Kidney (tissue), 14 donors: Measurements from ENCODE around the gene UPK1B. TPM values are rescaled to one million over a fixed set of nuclear protein-coding genes. Genes with fewer than 3 reads are reported as not detected.

ENCODE experiments used
- DNase-seq, 5 donors: peaks; one replicate each; pipeline ENCODE4 v3.0.0-alpha.2; 2013 to 2020
- FAIRE-seq: peaks from 2 replicates; lab custom pipeline; 2012; peaks lifted over from hg19 to GRCh38; lab: Jason Lieb, UNC
- H3K27ac ChIP-seq, 2 donors: one replicate each; pipeline ENCODE4 v1.7.0; 2013; ENCODE audit warnings: low read depth in 2 of 2, low read length in 2 of 2, inconsistent platforms in 1 of 2
- H3K27me3 ChIP-seq: one replicate; pipeline ENCODE4 v1.7.1; 2013; ENCODE audit warnings: low read length, inconsistent platforms; ENCODE audit not compliant: control insufficient read depth, insufficient read depth
- H3K36me3 ChIP-seq, 3 donors: one replicate each; pipeline versions ENCODE4 v1.7.0 to v1.7.1; 2013; ENCODE audit warnings: low read length in 3 of 3, control low read depth in 1 of 3, inconsistent platforms in 1 of 3; ENCODE audit not compliant: insufficient read depth in 3 of 3, control insufficient read depth in 2 of 3
- H3K4me1 ChIP-seq, 3 donors: one replicate each; pipeline versions ENCODE4 v1.7.0 to v1.7.1; 2013; ENCODE audit warnings: low read length in 3 of 3, inconsistent platforms in 1 of 3, low read depth in 1 of 3; ENCODE audit not compliant: control insufficient read depth in 2 of 3, insufficient read depth in 2 of 3
- H3K4me3 ChIP-seq, 3 donors: one replicate each; pipeline versions ENCODE4 v1.7.0 to v1.8.1; 2013; ENCODE audit warnings: low read length in 3 of 3, control low read depth in 1 of 3, inconsistent platforms in 1 of 3
- H3K9ac ChIP-seq, 3 donors: one replicate each; pipeline versions ENCODE4 v1.7.0 to v1.7.1; 2013; ENCODE audit warnings: low read length in 3 of 3, control low read depth in 1 of 3, inconsistent platforms in 1 of 3
- H3K9me3 ChIP-seq, 3 donors: one replicate each; pipeline versions ENCODE4 v1.7.0 to v1.7.1; 2013; ENCODE audit warnings: low read length in 3 of 3, control low read depth in 1 of 3, inconsistent platforms in 1 of 3; ENCODE audit not compliant: control insufficient read depth in 2 of 3, insufficient read depth in 1 of 3
- CTCF ChIP-seq: IDR thresholded peaks from 3 replicates; pipeline ENCODE4 v1.5.1; 2012; ENCODE audit warnings: mild to moderate bottlenecking, moderate library complexity, borderline replicate concordance; ENCODE audit not compliant: insufficient read depth; ENCODE audit errors: extremely low read depth
- intact Hi-C: fragments of 100-400 bp; cut with DNase I; formaldehyde crosslinking; loops from one replicate; pipeline ENCODE4 v1.11.1; 2022
- polyA plus RNA-seq: library from polyadenylated mRNA; stranded (reverse); fragments of 350-450 nt; fragmentation: Illumina TruSeq; extraction: RNeasy Lipid Tissue Mini Kit (QIAGEN cat#74804); gene quantifications from one replicate; pipeline ENCODE4 v1.2.3, GENCODE V29; 2014; ENCODE audit warnings: low read depth, low replicate concordance; ENCODE audit not compliant: insufficient read depth
- total RNA-seq: library from RNA; stranded (reverse); fragmentation: NEBNext Ultra II Directional; extraction: Animal tissue kit (Norgen Biotek cat#: 25700); gene quantifications from one replicate; pipeline ENCODE4 v1.2.1, GENCODE V29; 2021
- donor health status: control.
- donor health status: control.
- donor health status: control.
- donor health status: control.
- donor health status: control.
- donor health status: DM: yes; HTN: yes; CAD: no.
- donor health status: Normal renal cell carcinoma (clear cell type).

The UPK1B gene
- total and polyA plus RNA-seq, 2 donors from 2014 or later, result 3.9 to 12.4 TPM

- no peak for FAIRE-seq
- intact Hi-C loops, result no loop called here
- TF ChIP-seq CTCF, result no peak
- peaks cover 5 to 66% (median 32%) of the 10 kb centered on the region in 3 donors for H3K36me3 ChIP-seq
- peaks cover 0 to 7% (median 2%) of the 10 kb centered on the region in 3 donors for H3K4me1 ChIP-seq
- DNase-seq, result no peak
- H3K27ac ChIP-seq, result peak overlapping the region in 1 of 2 donors; percentile 17
- no peaks in the 10 kb centered on the region for H3K9me3 ChIP-seq
- no peak overlapping the region for H3K4me3 ChIP-seq
- no peak overlapping the region for H3K9ac ChIP-seq
- no peaks in the 10 kb centered on the region for H3K27me3 ChIP-seq
Observed at GRCh38 chr3:119227070-119227850, 53.9 kb downstream of the UPK1B start.

GRCh38 chr3:119228373-119229145 lies 55.2 kb downstream of the UPK1B start:
- H3K27me3 ChIP-seq, result no peaks in the 10 kb centered on the region
- no peak overlapping the region for H3K4me3 ChIP-seq
- H3K9me3 ChIP-seq, result no peaks in the 10 kb centered on the region
- H3K27ac ChIP-seq, result no peak overlapping the region
- no peak for TF ChIP-seq CTCF
- H3K36me3 ChIP-seq, result peaks cover 5 to 56% (median 23%) of the 10 kb centered on the region in 3 donors
- H3K4me1 ChIP-seq, result peaks cover 0 to 7% (median 2%) of the 10 kb centered on the region in 3 donors
- intact Hi-C loops, result no loop called here
- H3K9ac ChIP-seq, result no peak overlapping the region
- FAIRE-seq (no peak), DNase-seq (no peak)

GRCh38 chr3:119229190-119229589 lies 55.8 kb downstream of the UPK1B start:
- H3K27me3 ChIP-seq, result no peaks in the 10 kb centered on the region
- peaks cover 5 to 53% (median 23%) of the 10 kb centered on the region in 3 donors for H3K36me3 ChIP-seq
- no peak overlapping the region for H3K27ac ChIP-seq
- H3K4me1 ChIP-seq, result peaks cover 0 to 7% (median 2%) of the 10 kb centered on the region in 3 donors
- no peak overlapping the region for H3K9ac ChIP-seq
- no peaks in the 10 kb centered on the region for H3K9me3 ChIP-seq
- DNase-seq, result no peak
- FAIRE-seq, result no peak
- TF ChIP-seq CTCF, result no peak
- intact Hi-C loops, result no loop called here
- H3K4me3 ChIP-seq, result no peak overlapping the region
